ENCODE data around the gene CNTN2. TPM values are rescaled to one million over a fixed set of nuclear protein-coding genes. Genes with fewer than 3 reads are reported as not detected.

CNTN2 gene
- total and polyA plus RNA-seq, 2 experiments from 2014 or later, result 1.3 to 2.2 TPM

DNA sequence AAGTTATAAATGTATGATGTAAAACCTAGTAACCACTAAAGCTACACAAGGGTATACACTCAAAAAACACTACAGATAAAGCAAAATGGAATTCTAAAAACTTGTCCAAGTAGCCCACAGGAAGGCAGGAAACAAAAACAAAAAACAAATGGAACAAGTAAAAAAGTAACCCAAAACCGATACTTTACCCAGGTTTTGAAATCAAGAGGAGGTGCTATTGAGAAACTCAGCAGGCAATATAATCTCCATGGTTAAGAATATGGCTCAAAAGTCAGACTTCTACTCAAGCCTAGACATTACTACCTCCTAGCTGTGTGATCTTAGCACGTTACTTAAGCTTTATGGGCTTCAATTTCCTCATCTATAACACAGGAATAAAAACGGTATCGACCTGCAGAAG, 65.5 kb downstream of the CNTN2 start:
- H3K36me3 ChIP-seq (ENCODE audit: insufficient read depth), result peaks cover 28% of the 10 kb centered on the region
- H3K9me3 Mint-ChIP-seq, result no peaks in the 10 kb centered on the region
- H3K4me3 Mint-ChIP-seq, result no peak overlapping the region
- H3K4me3 ChIP-seq, result no peak overlapping the region
- no peak overlapping the region for H2AFZ ChIP-seq
- no peaks in the 10 kb centered on the region for H3K4me1 ChIP-seq (ENCODE audit: insufficient read depth)
- H3K4me2 ChIP-seq, result no peak overlapping the region
- H4K20me1 ChIP-seq (replicated peaks; ENCODE audit: insufficient read depth), result peaks cover 11% of the 10 kb centered on the region
- H3K79me2 ChIP-seq (replicated peaks; ENCODE audit: insufficient read depth), result peaks cover 11% of the 10 kb centered on the region; the same call in 1 of the 2 replicates
- ATAC-seq (no peak), DNase-seq (ENCODE audit: low spot score) (no peak)
- no peak overlapping the region for H3K27ac Mint-ChIP-seq
- H3K4me1 Mint-ChIP-seq, result no peaks in the 10 kb centered on the region
- TF ChIP-seq EZH2 (IDR thresholded peaks at IDR 0.05; ENCODE audit: low read depth, unreplicated experiment) (no peak), ETS1 (IDR thresholded peaks at IDR 0.05) (no peak), POLR2AphosphoS5 (IDR thresholded peaks at IDR 0.05; ENCODE audit: low read depth) (no peak), JUNB (IDR thresholded peaks at IDR 0.05; ENCODE audit: unreplicated experiment) (no peak), NANOG (IDR thresholded peaks at IDR 0.05; ENCODE audit: borderline replicate concordance) (no peak)
- TF ChIP-seq, protein P1, sequence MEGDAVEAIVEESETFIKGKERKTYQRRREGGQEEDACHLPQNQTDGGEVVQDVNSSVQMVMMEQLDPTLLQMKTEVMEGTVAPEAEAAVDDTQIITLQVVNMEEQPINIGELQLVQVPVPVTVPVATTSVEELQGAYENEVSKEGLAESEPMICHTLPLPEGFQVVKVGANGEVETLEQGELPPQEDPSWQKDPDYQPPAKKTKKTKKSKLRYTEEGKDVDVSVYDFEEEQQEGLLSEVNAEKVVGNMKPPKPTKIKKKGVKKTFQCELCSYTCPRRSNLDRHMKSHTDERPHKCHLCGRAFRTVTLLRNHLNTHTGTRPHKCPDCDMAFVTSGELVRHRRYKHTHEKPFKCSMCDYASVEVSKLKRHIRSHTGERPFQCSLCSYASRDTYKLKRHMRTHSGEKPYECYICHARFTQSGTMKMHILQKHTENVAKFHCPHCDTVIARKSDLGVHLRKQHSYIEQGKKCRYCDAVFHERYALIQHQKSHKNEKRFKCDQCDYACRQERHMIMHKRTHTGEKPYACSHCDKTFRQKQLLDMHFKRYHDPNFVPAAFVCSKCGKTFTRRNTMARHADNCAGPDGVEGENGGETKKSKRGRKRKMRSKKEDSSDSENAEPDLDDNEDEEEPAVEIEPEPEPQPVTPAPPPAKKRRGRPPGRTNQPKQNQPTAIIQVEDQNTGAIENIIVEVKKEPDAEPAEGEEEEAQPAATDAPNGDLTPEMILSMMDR (conservative IDR thresholded peaks at IDR 0.05; ENCODE audit: low read depth in 2 of 2), result no peak
- no peaks in the 10 kb centered on the region for H3K27me3 ChIP-seq (ENCODE audit: insufficient read depth)
- H3K27me3 Mint-ChIP-seq (ENCODE audit: insufficient read depth, low read depth, poor library complexity), result no peaks in the 10 kb centered on the region
- H3F3A ChIP-seq (replicated peaks; ENCODE audit: low read depth), result 0 out of 2 replicates have a peak, but pooled peaks cover 6% of the 10 kb centered on the region
- H3K9me2 ChIP-seq (ENCODE audit: insufficient read depth), result no peaks in the 10 kb centered on the region
- peaks cover 43% of the 10 kb centered on the region for H3K36me3 Mint-ChIP-seq (ENCODE audit: low read depth)
- H3K27ac ChIP-seq (ENCODE audit: low read depth), result no peak overlapping the region

- peaks cover 14% of the 10 kb centered on the region for H4K20me1 ChIP-seq (replicated peaks; ENCODE audit: insufficient read depth)
- no peaks in the 10 kb centered on the region for H3K27me3 ChIP-seq (ENCODE audit: insufficient read depth)
- H3K36me3 ChIP-seq (ENCODE audit: insufficient read depth), result peaks cover 35% of the 10 kb centered on the region
- 0 out of 2 replicates have a peak, but pooled peaks cover 6% of the 10 kb centered on the region for H3F3A ChIP-seq (replicated peaks; ENCODE audit: low read depth)
- no peaks in the 10 kb centered on the region for H3K9me3 Mint-ChIP-seq
- H3K9me2 ChIP-seq (ENCODE audit: insufficient read depth), result no peaks in the 10 kb centered on the region
- no peak for TF ChIP-seq NANOG (IDR thresholded peaks at IDR 0.05; ENCODE audit: borderline replicate concordance)
- TF ChIP-seq JUNB (IDR thresholded peaks at IDR 0.05; ENCODE audit: unreplicated experiment), result no peak
- TF ChIP-seq CREB1 (CRISPR knock-in tag; IDR thresholded peaks at IDR 0.05; ENCODE audit: low read depth), result no peak
- TF ChIP-seq, protein P1 (conservative IDR thresholded peaks at IDR 0.05; ENCODE audit: low read depth in 2 of 2), result no peak
- no peak for TF ChIP-seq STAT1 (IDR thresholded peaks at IDR 0.05; ENCODE audit: unreplicated experiment)
- no peak for TF ChIP-seq ZNF331 (CRISPR knock-in tag; IDR thresholded peaks at IDR 0.05; ENCODE audit: low read depth)
- TF ChIP-seq EZH2phosphoT487 (IDR thresholded peaks at IDR 0.05; ENCODE audit: unreplicated experiment), result no peak
- TF ChIP-seq EZH2 (IDR thresholded peaks at IDR 0.05; ENCODE audit: low read depth, unreplicated experiment), result no peak
- TF ChIP-seq ZNF114 (CRISPR knock-in tag; IDR thresholded peaks at IDR 0.05), result no peak
- no peaks in the 10 kb centered on the region for H3K4me1 ChIP-seq (ENCODE audit: insufficient read depth)
- no peak overlapping the region for H3K27ac Mint-ChIP-seq
- H3K4me1 Mint-ChIP-seq, result no peaks in the 10 kb centered on the region
- H3K79me2 ChIP-seq (replicated peaks; ENCODE audit: insufficient read depth), result peaks cover 13% of the 10 kb centered on the region; the same call in 1 of the 2 replicates
- no peak overlapping the region for H2AFZ ChIP-seq
- H3K4me3 Mint-ChIP-seq, result no peak overlapping the region
- ATAC-seq, result no peak
- H3K27ac ChIP-seq (ENCODE audit: low read depth), result no peak overlapping the region
- no peak overlapping the region for H3K4me2 ChIP-seq
- H3K4me3 ChIP-seq, result no peak overlapping the region
- DNase-seq (ENCODE audit: low spot score), result no peak
- no peaks in the 10 kb centered on the region for H3K27me3 Mint-ChIP-seq (ENCODE audit: insufficient read depth, low read depth, poor library complexity)
- H3K36me3 Mint-ChIP-seq (ENCODE audit: low read depth), result peaks cover 39% of the 10 kb centered on the region
Observed at GRCh38 chr1:205109269-205109668, 66.3 kb downstream of the CNTN2 start.

All from GM23338 (cell line).